ENCODE results near the gene QKI. TPM values are rescaled to one million over a fixed set of nuclear protein-coding genes. Genes with fewer than 3 reads are reported as not detected.
A peak's percentile ranks its signal among the peaks of the same experiment; 100 is the strongest.

The QKI gene
- polyA plus RNA-seq, 1 donor (not counting 4 experiments of a cell fraction or from before 2014, with no cell fraction given): 53.3 TPM

DNA sequence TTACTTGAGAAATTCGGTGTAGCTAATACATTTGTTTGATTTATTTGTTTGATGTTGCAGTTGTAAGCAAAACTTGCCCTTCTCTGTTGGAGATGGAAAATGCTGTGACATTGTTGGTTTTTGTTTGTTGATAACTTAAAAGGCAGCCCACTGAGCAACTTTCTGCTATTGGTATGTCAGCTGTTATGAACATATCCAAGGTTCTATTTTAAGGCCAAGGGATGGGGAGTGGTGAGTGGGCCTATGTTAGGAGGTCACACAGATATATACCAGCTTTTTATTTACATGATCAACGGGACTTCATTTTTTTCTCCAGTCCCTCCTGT is 5.7 kb downstream of the QKI start:
- Histone ChIP-seq H4K20me1 (ENCODE audit: control insufficient read depth, extremely low read depth, insufficient read depth, low read length) (peaks cover 8% of the 10 kb centered on the region), H3K9me3 (ENCODE audit: control insufficient read depth, low read depth, low read length) (no peaks in the 10 kb centered on the region), H3K4me2 (ENCODE audit: control insufficient read depth, extremely low read depth, insufficient read depth, low read depth, low read length) (peak overlapping the region; percentile 97), H3K9ac (ENCODE audit: control insufficient read depth, extremely low read depth, insufficient read depth, low read length) (no peak overlapping the region), H3K4me1 (ENCODE audit: control insufficient read depth, extremely low read depth, insufficient read depth, low read length) (peaks cover 23% of the 10 kb centered on the region), H3K27ac (ENCODE audit: control insufficient read depth, insufficient read depth, low read length) (no peak overlapping the region), H3K79me2 (ENCODE audit: control insufficient read depth, insufficient read depth, low read length) (peaks cover 97% of the 10 kb centered on the region), H2AFZ (ENCODE audit: control insufficient read depth, low read length) (no peak overlapping the region), H3K27me3 (ENCODE audit: control insufficient read depth, extremely low read depth, insufficient read depth, low read length) (no peaks in the 10 kb centered on the region), H3K36me3 (ENCODE audit: control insufficient read depth in 2 of 2, extremely low read depth in 1 of 2, insufficient read depth in 2 of 2, low read length in 2 of 2) (no peaks in the 10 kb centered on the region), H3K4me3 (ENCODE audit: control insufficient read depth in 2 of 3, extremely low read depth in 1 of 3, insufficient read depth in 2 of 3, low read depth in 1 of 3, low read length in 3 of 3) (peak overlapping the region in 1 of 3 experiments; percentile 82), H3K9me1 (ENCODE audit: control insufficient read depth, extremely low read depth, insufficient read depth, low read length) (no peaks in the 10 kb centered on the region)
- TF ChIP-seq EZH2 (IDR thresholded peaks at IDR 0.05; ENCODE audit: low read length) (no peak), CTCF (optimal IDR thresholded peaks at IDR 0.05 in 1 of 3, IDR thresholded peaks at IDR 0.05 in 1 of 3, conservative IDR thresholded peaks at IDR 0.05 in 1 of 3; ENCODE audit: extremely low read depth in 1 of 3, insufficient read depth in 2 of 3, low read length in 3 of 3) (no peak)
- no peak for DNase-seq (ENCODE audit: low read depth, low spot score)
- no peak for FAIRE-seq
- dilution Hi-C loops (cut with MboI; ENCODE audit: extremely low pct_ligation_motif_present, low sequenced_read_pairs): no loop called here

DNA sequence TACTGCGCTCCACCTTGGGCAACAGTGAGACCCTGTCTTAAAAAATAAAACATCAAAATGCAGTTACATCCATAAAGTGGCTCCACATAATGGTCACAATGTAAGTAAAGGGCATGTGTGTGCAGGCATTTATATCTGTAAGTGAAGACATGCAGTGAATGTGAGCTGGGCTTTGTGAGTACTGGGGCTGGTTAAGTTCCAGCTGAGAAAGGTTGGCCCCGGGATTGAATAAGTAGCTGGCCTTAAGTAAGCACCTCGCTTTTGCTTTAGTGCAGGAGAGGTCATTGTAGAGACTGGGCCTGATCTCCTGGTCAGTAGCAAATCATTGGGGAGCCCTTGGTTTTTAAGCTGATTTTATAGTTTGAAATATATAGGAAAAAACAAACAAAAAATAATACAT is 8.0 kb downstream of the QKI start:
- H4K20me1 ChIP-seq (ENCODE audit: control insufficient read depth, extremely low read depth, insufficient read depth, low read length): peaks cover 10% of the 10 kb centered on the region

More for the DNA sequence above, 8.0 kb downstream of the QKI start:
- TF ChIP-seq CTCF (optimal IDR thresholded peaks at IDR 0.05 in 1 of 3, IDR thresholded peaks at IDR 0.05 in 1 of 3, conservative IDR thresholded peaks at IDR 0.05 in 1 of 3; ENCODE audit: extremely low read depth in 1 of 3, insufficient read depth in 2 of 3, low read length in 3 of 3): no peak
- TF ChIP-seq EZH2 (IDR thresholded peaks at IDR 0.05; ENCODE audit: low read length): no peak
- Histone ChIP-seq H2AFZ (ENCODE audit: control insufficient read depth, low read length) (no peak overlapping the region), H3K36me3 (ENCODE audit: control insufficient read depth in 2 of 2, extremely low read depth in 1 of 2, insufficient read depth in 2 of 2, low read length in 2 of 2) (no peaks in the 10 kb centered on the region), H3K9me3 (ENCODE audit: control insufficient read depth, low read depth, low read length) (no peaks in the 10 kb centered on the region), H3K27ac (ENCODE audit: control insufficient read depth, insufficient read depth, low read length) (no peak overlapping the region), H3K4me2 (ENCODE audit: control insufficient read depth, extremely low read depth, insufficient read depth, low read depth, low read length) (no peak overlapping the region), H3K9ac (ENCODE audit: control insufficient read depth, extremely low read depth, insufficient read depth, low read length) (no peak overlapping the region), H3K9me1 (ENCODE audit: control insufficient read depth, extremely low read depth, insufficient read depth, low read length) (no peaks in the 10 kb centered on the region), H3K79me2 (ENCODE audit: control insufficient read depth, insufficient read depth, low read length) (peaks cover 100% of the 10 kb centered on the region), H3K4me1 (ENCODE audit: control insufficient read depth, extremely low read depth, insufficient read depth, low read length) (peaks cover 29% of the 10 kb centered on the region), H3K4me3 (ENCODE audit: control insufficient read depth in 2 of 3, extremely low read depth in 1 of 3, insufficient read depth in 2 of 3, low read depth in 1 of 3, low read length in 3 of 3) (no peak overlapping the region), H3K27me3 (ENCODE audit: control insufficient read depth, extremely low read depth, insufficient read depth, low read length) (no peaks in the 10 kb centered on the region)
- FAIRE-seq (no peak), DNase-seq (ENCODE audit: low read depth, low spot score) (no peak)
- dilution Hi-C loops (cut with MboI; ENCODE audit: extremely low pct_ligation_motif_present, low sequenced_read_pairs): no loop called here

Measured in keratinocyte (primary cell).